GM12873 (cell line): ENCODE measurements around the gene RHBDF2.

ENCODE experiments used
- CTCF ChIP-seq: IDR thresholded peaks from 2 replicates; pipeline ENCODE4 v1.5.1; 2012; ENCODE audit warnings: low read depth, mild to moderate bottlenecking, moderate library complexity, low read length, control low read depth; ENCODE audit not compliant: insufficient read depth; ENCODE audit errors: missing control alignments

Gene RHBDF2

GRCh38 chr17:76491271-76492122, 9.7 kb downstream of the RHBDF2 start:
- no peak for TF ChIP-seq CTCF

GRCh38 chr17:76490112-76490710, 11.0 kb downstream of the RHBDF2 start:
- TF ChIP-seq CTCF = no peak

GRCh38 chr17:76487451-76488192, 13.6 kb downstream of the RHBDF2 start:
- no peak for TF ChIP-seq CTCF

- TF ChIP-seq CTCF = no peak
Observed at GRCh38 chr17:76485569-76485968, 15.7 kb downstream of the RHBDF2 start.

GRCh38 chr17:76484228-76484725, 16.9 kb downstream of the RHBDF2 start:
- TF ChIP-seq CTCF = no peak

- TF ChIP-seq CTCF = peak; percentile 5
Observed at GRCh38 chr17:76481071-76481655, 20.1 kb downstream of the RHBDF2 start.
